ENCODE data around the gene OPCML.

OPCML gene

GRCh38 chr11:133239575-133239974 is 292.7 kb downstream of the OPCML start:
- no peak for TF ChIP-seq CTCF (IDR thresholded peaks at IDR 0.05)
- Mint-ChIP-seq H3K9me3 (peaks cover 2% of the 10 kb centered on the region), H3K27me3 (ENCODE audit: low read depth, poor library complexity) (peaks cover 20% of the 10 kb centered on the region), H3K4me1 (peaks cover 21% of the 10 kb centered on the region), H3K27ac (no peak overlapping the region), H3K36me3 (ENCODE audit: low read depth) (no peaks in the 10 kb centered on the region), H3K4me3 (no peak overlapping the region)
- no peak for DNase-seq

DNA sequence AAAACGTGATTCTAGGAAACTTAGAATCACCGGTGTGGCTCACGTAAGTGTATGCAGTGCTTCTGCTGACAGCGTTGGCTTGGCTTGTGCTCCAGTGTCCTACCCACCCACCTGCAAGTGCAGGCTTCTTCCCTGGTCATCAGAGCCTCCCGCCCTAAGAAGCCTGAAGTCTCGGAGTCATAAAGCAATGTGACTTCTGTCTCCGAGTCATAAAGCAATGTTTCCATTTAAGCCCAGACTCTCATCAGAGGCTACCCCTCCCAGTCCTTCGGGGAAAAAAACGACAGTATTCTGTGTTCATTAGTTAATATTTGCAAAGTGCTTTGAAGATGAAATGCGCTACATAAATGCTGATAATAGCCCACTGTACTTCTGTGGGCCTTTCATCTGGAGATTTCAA is 293.8 kb downstream of the OPCML start:
- DNase-seq = no peak
- no peak for TF ChIP-seq CTCF (IDR thresholded peaks at IDR 0.05)
- Mint-ChIP-seq H3K9me3 (peaks cover 12% of the 10 kb centered on the region), H3K4me1 (peaks cover 21% of the 10 kb centered on the region), H3K27ac (no peak overlapping the region), H3K27me3 (ENCODE audit: low read depth, poor library complexity) (peaks cover 19% of the 10 kb centered on the region), H3K4me3 (no peak overlapping the region), H3K36me3 (ENCODE audit: low read depth) (no peaks in the 10 kb centered on the region)

GRCh38 chr11:133238027-133238426 is 294.3 kb downstream of the OPCML start:
- Mint-ChIP-seq H3K4me3 (no peak overlapping the region), H3K4me1 (peaks cover 21% of the 10 kb centered on the region), H3K27ac (no peak overlapping the region), H3K36me3 (ENCODE audit: low read depth) (no peaks in the 10 kb centered on the region), H3K9me3 (peaks cover 17% of the 10 kb centered on the region), H3K27me3 (ENCODE audit: low read depth, poor library complexity) (peaks cover 19% of the 10 kb centered on the region)
- DNase-seq = no peak
- TF ChIP-seq CTCF (IDR thresholded peaks at IDR 0.05) = no peak

- Mint-ChIP-seq H3K27me3 (ENCODE audit: low read depth, poor library complexity) (peaks cover 30% of the 10 kb centered on the region), H3K4me3 (no peak overlapping the region), H3K9me3 (peaks cover 32% of the 10 kb centered on the region), H3K4me1 (peaks cover 35% of the 10 kb centered on the region), H3K27ac (no peak overlapping the region), H3K36me3 (ENCODE audit: low read depth) (no peaks in the 10 kb centered on the region)
- TF ChIP-seq CTCF (IDR thresholded peaks at IDR 0.05) = no peak
- no peak for DNase-seq
These were observed 296.9 kb downstream of the OPCML start for GRCh38 chr11:133235381-133235780.

- H3K27me3 Mint-ChIP-seq (ENCODE audit: low read depth, poor library complexity) = peaks cover 34% of the 10 kb centered on the region
- peaks cover 32% of the 10 kb centered on the region for H3K9me3 Mint-ChIP-seq
- no peak for TF ChIP-seq CTCF (IDR thresholded peaks at IDR 0.05)
- H3K27ac Mint-ChIP-seq = no peak overlapping the region
- no peak overlapping the region for H3K4me3 Mint-ChIP-seq
- H3K36me3 Mint-ChIP-seq (ENCODE audit: low read depth) = no peaks in the 10 kb centered on the region
- DNase-seq = no peak
- peaks cover 40% of the 10 kb centered on the region for H3K4me1 Mint-ChIP-seq
These were observed 297.4 kb downstream of the OPCML start for GRCh38 chr11:133234883-133235282.

- Mint-ChIP-seq H3K27me3 (ENCODE audit: low read depth, poor library complexity) (peaks cover 52% of the 10 kb centered on the region), H3K9me3 (peaks cover 32% of the 10 kb centered on the region), H3K36me3 (ENCODE audit: low read depth) (no peaks in the 10 kb centered on the region), H3K27ac (no peak overlapping the region), H3K4me3 (no peak overlapping the region), H3K4me1 (peaks cover 58% of the 10 kb centered on the region)
- DNase-seq = no peak
- TF ChIP-seq CTCF (IDR thresholded peaks at IDR 0.05) = no peak
These were observed 299.6 kb downstream of the OPCML start for GRCh38 chr11:133232665-133233064.

All from nephron progenitor cell (in vitro differentiated cells).